HG02610 (cell line): ENCODE results near the gene PIM3.
"Not testable (repeated sequence)": the region's sequence is repeated elsewhere in the genome, so short reads cannot be mapped to it uniquely, and the experiment has no call there.

Experiments
- ATAC-seq: cut with Tn5 transposase; IDR thresholded peaks from one replicate; pipeline ENCODE4 v1.9.1; 2021; ENCODE audit warnings: mild to moderate bottlenecking, moderate library complexity; ENCODE audit not compliant: unreplicated experiment

PIM3 gene

DNA sequence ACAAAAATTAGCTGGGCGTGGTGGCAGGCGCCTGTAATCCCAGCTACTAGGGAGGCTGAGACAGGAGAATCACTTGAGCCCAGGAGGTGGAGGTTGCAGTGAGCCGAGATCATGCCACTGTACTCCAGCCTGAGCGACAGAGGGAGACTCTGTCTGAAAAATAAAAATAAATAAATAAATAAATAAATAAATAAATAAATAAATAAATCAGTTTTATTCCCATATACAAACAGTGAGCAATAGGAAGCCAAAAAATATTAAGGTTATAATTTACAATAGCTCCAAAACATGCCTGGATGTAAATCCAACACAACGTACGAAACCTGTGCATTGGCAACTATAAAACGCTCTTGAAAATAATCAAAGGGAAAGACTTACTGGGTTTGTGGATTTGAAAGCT, 21.2 kb downstream of the PIM3 start:
- not testable (repeated sequence) for ATAC-seq

GRCh38 chr22:49983148-49984042, 22.8 kb downstream of the PIM3 start:
- no peak for ATAC-seq

- no peak for ATAC-seq
Measured at GRCh38 chr22:49986325-49986724, 25.8 kb downstream of the PIM3 start.

GRCh38 chr22:49989826-49990225, 29.3 kb downstream of the PIM3 start:
- ATAC-seq: not testable (repeated sequence)

GRCh38 chr22:49991167-49991566, 30.6 kb downstream of the PIM3 start:
- ATAC-seq: no peak

DNA sequence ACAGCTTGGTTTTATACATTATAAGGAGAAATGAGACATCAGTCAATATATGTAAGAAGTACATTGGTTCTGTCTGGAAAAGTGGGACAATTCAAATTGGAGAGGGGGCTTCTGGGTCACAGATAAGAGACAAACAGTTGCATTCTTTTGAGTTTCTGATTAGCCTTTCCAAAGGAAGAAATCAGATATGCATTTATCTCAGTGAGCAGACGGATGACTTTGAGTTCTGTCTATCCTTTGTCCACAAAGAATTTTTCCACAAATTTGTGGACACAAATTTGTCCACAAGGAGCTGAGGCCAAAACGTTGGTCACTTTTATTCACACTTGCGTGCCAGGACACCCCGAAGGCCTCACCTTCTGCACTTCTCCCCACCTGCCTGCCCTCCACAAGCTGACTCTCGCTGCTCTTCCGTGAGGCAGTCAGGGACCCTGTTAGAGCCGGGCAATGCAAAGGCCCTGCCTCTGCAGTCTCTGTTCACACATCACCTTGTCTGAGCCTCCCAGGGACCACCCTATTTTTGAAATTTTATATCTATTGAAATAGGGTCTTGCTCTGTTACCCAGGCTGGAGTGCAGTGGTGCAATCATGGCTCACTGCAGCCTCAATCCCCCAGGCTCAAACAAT, 31.4 kb downstream of the PIM3 start:
- no peak for ATAC-seq

DNA sequence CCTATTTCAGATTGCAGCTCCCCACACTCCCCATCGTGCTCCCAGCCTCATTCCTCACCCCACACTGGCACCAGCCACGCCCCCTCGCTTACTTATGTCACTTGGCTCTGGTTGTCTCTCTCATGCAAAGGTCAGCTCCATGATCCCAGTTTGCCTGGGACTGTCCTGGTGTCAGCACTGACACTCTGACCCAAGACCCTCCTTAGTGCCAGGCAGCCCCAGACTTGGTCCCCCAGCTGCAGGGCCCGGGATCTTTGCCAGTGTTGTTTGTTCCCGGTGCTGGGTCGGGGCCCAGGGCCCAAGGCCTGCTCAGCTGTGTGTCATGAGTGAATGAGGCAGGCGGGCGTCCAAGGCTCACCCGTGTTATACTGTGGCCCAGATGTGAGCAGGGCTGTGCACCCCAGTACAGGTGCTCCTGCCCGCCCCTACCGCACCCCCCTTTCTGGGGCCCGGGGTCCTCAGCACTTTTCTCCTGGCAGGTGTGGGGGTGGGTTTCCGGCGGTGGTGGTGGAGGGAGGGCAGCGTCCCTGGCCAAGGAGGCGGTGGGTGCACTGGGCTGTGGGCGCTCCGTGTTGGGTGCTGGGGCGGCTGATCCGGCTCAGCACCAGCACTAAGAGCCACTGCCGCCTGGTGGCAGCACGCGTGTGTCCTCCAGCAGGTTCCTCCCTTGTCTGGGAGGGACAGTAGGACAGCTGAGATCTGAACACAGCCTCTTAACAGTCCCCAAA, 32.5 kb downstream of the PIM3 start:
- ATAC-seq: no peak

DNA sequence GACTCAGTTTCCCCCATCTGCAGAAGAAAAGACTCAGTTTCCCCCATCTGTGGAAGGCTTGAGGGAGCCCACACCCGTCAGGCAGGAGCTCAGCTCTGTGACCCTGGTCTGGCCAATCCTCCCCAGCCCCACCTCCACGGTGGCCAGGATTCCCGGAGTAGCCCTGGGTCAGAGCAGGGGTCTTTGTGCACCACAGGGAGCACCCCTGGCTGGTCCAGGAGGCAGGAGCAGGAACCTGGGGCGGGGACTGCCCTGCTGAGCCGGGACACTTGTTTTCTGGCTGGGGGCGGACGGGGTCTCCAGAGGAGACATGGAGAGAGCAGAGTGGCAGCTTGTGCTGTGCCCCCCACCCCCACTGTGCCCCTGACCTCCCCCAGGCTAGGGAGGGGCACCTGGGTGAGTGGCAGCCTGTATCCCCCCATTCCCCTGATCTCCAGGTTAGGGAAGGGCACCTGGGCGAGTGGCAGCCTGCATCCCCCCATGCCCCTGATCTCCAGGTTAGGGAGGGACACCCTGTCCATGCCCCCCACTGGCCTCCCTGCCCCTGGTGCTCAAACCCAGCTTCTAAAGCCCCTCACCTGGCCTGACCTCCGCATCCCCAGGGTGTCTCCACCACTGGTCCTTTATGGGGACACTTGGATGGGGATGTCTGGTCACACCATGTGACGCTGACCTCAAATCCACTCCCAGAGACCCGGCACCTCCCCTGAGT, 33.2 kb downstream of the PIM3 start:
- ATAC-seq: no peak

DNA sequence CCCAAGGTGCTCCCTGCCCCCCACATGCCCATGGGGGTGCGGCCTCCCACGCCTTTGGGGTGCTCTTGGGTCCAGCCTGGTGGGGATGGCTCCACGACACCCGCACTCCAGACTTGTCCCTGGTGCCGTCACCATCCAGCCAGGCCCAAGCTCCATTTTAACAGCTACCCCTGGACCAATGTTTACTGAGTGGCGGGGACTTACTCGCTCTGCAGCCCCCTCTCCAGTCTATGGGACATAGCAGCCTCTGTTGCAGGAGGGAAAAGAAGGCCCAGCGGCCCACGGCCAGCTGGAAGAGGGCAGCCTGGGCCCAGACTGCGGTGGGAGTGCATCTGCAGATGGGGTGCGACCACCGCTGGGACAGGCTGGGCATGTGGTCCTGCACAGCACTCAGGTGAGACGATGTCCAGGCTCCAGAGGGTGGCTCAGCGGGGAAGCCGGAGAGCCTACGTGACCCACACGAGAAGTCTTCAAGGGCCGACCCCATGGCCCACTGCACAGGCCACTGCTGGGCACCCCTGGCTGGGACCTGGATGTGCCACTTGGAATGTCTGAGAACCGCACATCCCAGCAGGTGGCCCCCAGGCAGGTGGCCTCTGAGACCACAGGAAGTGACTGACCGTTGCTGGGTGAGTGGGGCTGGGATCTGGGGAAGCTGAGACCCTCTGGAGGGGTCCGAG, 33.9 kb downstream of the PIM3 start:
- no peak for ATAC-seq

DNA sequence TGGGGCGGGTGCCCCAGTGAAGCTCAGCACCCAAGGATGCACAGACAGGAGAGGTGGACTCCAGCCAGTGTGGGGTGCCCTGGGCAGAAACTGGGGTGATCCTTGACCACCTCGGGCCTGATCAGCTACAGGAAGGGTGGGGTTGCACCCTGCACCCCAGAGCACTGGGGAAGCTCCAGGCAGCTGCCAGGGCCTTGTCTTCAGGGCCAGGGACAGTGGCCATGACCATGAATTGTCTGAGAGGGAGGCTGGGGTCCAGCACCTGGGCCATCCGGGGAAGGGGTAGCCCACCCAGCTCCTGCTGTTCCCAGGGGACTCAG, 34.4 kb downstream of the PIM3 start:
- no peak for ATAC-seq

DNA sequence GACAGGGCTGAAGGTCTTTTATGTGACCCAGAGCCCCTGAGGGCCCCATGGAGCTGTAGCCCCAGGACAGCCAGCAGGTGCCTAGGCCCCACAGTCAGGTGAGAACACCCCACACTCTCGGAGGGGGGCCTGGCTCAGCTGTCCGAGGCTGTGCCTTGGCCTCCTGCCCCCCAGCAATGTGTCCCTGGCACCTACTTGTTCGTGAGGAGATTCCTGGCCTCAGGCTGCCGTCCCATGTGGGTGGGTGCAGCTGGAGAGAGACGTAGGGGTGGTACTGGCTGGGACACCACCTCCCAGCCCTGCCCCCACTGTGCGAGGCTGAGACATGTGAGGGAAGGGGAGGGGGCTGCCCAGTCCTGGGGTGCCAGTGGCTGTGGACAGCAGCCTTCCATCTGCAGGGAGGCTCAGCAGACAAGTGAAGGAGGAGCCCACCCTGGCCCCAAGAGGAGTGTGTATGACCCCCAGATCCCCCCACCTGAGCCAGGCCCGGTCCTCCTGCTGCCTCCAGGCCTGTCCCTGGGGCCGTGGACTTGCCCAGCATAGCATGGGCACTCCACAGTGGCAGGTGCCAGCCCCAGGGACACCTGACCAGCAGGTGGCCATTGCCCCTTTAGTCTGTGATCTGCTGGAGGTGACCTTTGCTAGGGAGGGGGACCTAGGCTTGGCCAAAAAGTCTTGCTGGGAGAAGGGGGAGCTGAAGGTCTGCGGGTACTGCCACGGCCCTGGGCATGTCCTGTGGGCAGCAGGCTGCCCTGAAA, 35.0 kb downstream of the PIM3 start:
- no peak for ATAC-seq

- no peak for ATAC-seq
Measured at GRCh38 chr22:49996119-49996517, 35.5 kb downstream of the PIM3 start.

DNA sequence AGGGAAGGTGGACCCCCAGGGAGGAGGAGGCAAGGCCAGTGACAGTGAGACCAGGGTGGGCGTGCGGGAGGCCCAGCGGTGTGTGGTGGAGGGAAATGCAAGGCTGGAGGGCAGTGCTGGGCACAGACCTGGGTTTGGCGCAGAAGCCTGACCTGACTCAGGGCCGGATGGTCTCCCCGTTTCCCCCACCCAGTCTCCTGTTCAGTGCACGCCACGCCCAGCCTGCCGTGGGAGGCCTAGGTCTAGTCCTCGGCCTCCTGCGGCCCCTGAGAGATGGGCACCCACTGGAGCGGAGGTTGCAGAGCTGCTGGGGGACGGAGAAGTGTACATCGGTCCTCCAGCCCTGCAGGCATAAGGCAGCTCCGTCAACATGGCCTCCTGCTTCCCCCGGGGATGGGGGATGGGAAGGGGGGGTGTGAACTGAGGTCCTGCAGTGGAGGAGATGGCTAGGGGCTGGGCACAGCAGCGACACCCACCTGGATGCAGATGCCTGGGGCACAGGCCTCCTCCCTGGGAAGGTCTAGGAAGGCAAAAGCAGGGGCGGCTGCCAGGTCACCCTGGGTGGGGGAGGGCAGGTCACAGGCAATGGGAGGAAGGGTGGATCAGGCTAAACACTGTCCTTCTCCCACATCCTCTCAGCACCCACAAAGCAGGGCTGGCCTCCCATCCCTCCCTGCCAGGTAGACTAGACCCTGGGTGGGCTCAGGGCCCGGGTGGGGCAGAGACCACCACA, 36.1 kb downstream of the PIM3 start:
- no peak for ATAC-seq

DNA sequence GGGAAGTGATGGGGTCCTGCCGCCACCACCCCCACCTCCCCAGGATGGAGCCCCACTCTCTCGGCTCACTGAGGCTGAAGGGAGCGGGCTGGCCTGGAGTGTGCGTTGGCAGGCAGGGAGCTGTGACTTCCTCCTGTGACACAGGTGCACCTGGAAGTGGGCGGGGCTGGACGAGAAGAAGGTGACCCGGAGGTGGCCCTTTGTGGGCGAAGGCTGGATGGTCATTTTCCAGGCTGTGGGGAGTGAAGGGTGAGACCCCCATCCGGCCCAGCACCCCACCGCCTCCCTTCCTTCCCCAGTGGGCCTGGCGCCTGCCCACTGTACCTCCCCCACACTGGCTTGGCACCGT, 36.7 kb downstream of the PIM3 start:
- no peak for ATAC-seq

DNA sequence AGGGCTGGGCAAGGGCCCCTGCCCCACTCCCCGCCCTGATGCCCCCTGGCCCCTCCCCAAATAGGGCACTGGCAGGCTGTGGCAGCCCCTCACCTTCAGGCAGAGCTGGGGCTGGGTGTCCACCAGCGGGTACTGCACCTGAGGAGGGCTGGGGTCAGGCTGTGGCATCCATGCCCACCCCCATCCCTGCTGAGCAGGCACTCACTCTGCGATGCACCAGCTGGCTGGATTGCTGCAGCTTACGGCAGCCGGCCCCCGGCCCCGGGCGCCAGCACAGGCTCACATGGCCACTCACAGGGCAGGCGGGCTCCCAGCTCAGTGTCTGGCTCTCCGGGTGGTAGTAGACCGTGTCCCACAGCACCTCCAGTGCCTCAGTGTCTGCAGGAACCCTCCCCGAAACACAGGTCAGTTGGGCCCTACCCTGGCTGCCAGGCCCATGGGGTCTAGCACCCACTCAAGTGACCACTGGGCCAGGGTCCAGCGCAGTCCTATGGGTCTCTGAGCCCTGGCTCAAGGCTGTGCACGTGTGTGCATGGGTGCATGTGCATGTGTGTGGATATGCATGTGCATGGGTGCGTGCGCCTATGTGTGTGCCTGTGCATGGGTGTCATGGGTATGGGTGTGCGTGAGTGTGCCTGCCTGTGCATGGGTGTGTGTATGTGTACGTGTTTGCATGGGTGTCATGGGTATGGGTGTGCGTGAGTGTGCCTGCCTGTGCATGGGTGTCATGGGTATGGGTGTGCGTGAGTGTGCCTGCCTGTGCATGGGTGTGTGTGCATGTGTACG, 37.6 kb downstream of the PIM3 start:
- ATAC-seq: no peak

DNA sequence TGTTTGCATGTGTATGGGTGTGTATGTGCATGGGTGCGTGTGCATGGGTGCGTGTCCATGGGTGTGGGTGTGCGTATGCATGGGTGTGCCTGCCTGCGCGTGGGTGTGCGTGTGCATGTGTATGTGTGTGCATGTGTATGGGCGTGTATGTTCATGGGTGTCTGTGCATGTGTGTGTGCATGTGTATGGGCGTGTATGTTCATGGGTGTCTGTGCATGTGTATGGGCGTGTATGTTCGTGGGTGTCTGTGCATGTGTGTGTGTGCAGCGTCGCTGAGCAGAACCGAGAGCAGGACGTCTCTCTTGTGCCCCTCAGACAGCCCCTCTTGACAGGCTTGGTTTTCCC, 38.1 kb downstream of the PIM3 start:
- no peak for ATAC-seq

DNA sequence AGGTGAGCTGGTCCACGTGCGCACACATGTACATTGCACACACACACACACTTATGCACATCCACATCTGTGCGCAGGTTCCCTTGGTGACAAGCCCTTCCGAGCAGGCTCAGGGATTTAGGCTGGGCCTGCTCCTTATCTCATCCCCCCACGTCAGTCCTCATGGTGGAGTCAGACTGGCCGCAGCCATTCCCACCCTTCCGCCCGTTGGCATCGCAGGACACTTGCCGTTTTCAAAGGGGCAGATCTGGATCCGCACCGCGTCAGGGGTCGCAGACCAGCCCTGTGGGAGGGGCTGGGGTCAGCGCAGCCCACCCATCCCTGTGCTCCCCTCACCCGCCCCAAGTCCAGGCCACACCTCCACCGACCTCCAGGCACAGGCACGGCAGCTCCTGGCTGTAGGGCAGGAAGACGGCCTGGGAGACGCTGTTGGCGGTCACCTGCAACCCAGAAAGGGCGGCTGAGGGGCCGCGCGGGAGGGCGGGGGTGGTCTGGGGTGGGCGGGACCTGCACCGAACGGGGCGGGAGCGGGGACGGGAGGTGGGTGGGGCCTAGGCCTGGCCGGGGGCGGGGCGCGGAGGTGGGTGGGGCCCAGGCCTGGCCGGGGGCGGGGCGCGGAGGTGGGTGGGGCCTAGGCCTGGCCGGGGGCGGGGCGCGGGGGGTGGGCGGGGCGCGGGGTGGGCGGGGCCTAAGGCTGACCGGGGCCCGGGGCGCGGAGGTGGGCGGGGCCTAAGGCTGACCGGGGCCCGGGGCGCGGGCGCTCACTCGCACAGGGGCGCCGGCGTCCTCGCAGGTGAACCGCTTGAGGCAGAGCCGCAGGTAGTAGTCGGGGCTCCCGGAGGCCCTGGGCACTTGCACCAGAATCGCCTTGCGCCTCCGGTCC, 38.7 kb downstream of the PIM3 start:
- no peak for ATAC-seq
